ENCODE measurements around the gene PCSK6.
A peak's percentile ranks its signal among the peaks of the same experiment; 100 is the strongest.

- TF ChIP-seq, protein P1, sequence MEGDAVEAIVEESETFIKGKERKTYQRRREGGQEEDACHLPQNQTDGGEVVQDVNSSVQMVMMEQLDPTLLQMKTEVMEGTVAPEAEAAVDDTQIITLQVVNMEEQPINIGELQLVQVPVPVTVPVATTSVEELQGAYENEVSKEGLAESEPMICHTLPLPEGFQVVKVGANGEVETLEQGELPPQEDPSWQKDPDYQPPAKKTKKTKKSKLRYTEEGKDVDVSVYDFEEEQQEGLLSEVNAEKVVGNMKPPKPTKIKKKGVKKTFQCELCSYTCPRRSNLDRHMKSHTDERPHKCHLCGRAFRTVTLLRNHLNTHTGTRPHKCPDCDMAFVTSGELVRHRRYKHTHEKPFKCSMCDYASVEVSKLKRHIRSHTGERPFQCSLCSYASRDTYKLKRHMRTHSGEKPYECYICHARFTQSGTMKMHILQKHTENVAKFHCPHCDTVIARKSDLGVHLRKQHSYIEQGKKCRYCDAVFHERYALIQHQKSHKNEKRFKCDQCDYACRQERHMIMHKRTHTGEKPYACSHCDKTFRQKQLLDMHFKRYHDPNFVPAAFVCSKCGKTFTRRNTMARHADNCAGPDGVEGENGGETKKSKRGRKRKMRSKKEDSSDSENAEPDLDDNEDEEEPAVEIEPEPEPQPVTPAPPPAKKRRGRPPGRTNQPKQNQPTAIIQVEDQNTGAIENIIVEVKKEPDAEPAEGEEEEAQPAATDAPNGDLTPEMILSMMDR (IDR thresholded peaks at IDR 0.05), result peak in 3 of 4 experiments; percentile 41 to 50 (median 48)
- TF ChIP-seq POLR2A (IDR thresholded peaks at IDR 0.05) (no peak), POLR2AphosphoS5 (IDR thresholded peaks at IDR 0.05) (no peak)
These were observed 200.5 kb downstream of the PCSK6 start for GRCh38 chr15:101288905-101289513.

Measured in sigmoid colon (tissue), 4 donors.